Measurements from ENCODE around the gene ZNF836. TPM values are rescaled to one million over a fixed set of nuclear protein-coding genes. Genes with fewer than 3 reads are reported as not detected.

ZNF836 gene
- total RNA-seq, 1 donor from 2014 or later: 2.8 TPM

GRCh38 chr19:52191389-52191788 is 20.0 kb upstream of the ZNF836 start:
- H3K9me3 ChIP-seq: no peaks in the 10 kb centered on the region
- intact Hi-C loops (cut with DNase I): loop anchor here (5.0 kb wide), 2 partner anchors 94 to 164 kb away; partner anchors contain the start of genes ZNF614 and ZNF841
- no peaks in the 10 kb centered on the region for H3K27me3 ChIP-seq
- peaks cover 10 to 20% of the 10 kb centered on the region in 2 donors for H3K4me1 ChIP-seq
- DNase-seq (ENCODE audit: low spot score in 2 of 2): no peak
- peaks cover 0 to 13% of the 10 kb centered on the region in 2 donors for H3K36me3 ChIP-seq
- no peak for TF ChIP-seq CTCF (IDR thresholded peaks at IDR 0.05)
- peak overlapping the region; percentile 98 for H3K27ac ChIP-seq
- peak overlapping the region; percentile 58 to 91 for H3K4me3 ChIP-seq

- DNase-seq (ENCODE audit: low spot score in 2 of 2): no peak
- peaks cover 10 to 20% of the 10 kb centered on the region in 2 donors for H3K4me1 ChIP-seq
- H3K4me3 ChIP-seq: peak overlapping the region; percentile 58 to 91
- H3K27me3 ChIP-seq: no peaks in the 10 kb centered on the region
- H3K9me3 ChIP-seq: no peaks in the 10 kb centered on the region
- peaks cover 0 to 7% of the 10 kb centered on the region in 2 donors for H3K36me3 ChIP-seq
- no peak for TF ChIP-seq CTCF (IDR thresholded peaks at IDR 0.05)
- intact Hi-C loops (cut with DNase I): loop anchor here (5.0 kb wide), 2 partner anchors 93 to 163 kb away; partner anchors contain the start of genes ZNF614 and ZNF841
- peak overlapping the region; percentile 98 for H3K27ac ChIP-seq
These were observed 19.3 kb upstream of the ZNF836 start for GRCh38 chr19:52190487-52191293.

- peak within 1 kb of the TSS; percentile 58 to 91 for H3K4me3 ChIP-seq
- intact Hi-C loops (cut with DNase I): loop anchor here (1.0 to 5.0 kb wide), 5 partner anchors 10 to 163 kb away; partner anchors contain the start of genes ZNF614, ZNF836 and ZNF841
- TF ChIP-seq CTCF (IDR thresholded peaks at IDR 0.05): no peak
- peak; percentile 42 to 100 for DNase-seq (ENCODE audit: low spot score in 2 of 2)
- peaks cover 10 to 20% of the 10 kb centered on the region in 2 donors for H3K4me1 ChIP-seq
- no peaks in the 10 kb centered on the region for H3K36me3 ChIP-seq
- no peaks in the 10 kb centered on the region for H3K9me3 ChIP-seq
- H3K27ac ChIP-seq: peak within 1 kb of the TSS; percentile 98
- H3K27me3 ChIP-seq: no peaks in the 10 kb centered on the region
These were observed 18.5 kb upstream of the ZNF836 start, which contains the start of gene PPP2R1A for GRCh38 chr19:52189735-52190486. PPP2R1A (plus strand) TSS chr19:52190052; CDS start chr19:52190097, 45 bp downstream.

DNA sequence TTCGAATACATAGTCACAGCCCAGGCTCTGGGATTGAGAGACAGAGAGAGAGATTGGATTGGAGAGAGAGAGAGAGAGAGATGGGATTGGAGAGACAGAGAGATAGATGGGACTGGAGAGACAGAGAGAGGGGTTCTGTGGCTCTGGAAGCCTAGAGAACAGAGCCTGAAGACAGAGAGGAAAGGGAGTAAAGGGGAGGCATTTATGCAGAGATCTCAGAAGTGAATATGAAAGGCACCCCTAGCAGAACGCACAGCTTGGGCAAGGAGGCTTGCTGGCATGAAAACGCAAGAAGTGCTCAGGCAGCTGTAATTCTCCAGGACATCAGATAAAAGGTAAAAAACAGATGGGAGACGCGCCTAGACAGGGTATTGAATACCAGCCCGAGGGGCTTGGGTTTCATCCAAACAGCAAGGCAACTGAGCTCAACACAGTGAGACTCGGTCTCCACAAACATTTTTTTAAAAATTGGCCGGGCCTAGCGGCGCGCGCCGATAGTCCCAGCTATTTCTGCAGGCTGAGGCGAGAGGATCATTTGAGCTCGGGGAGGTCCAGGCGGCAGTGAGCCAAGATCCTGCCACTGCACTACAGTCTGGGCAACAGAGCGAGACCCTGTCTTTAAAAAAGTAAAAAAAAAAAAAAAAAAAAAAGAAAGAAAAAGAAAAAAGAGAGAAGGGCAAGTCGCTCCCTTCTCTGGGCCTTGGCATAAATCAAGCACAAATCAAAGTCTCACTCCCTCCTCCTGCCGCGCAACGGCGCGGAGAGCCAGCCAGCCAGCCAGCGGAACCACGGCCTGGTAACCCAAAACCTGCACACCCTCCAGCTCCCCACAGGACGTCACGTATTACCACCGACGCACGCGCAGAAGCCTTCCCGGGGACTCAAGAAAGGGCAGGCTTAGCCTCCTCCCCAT is 17.7 kb upstream of the ZNF836 start:
- Histone ChIP-seq H3K4me3 (peak overlapping the region; percentile 54 to 58), H3K27ac (peak overlapping the region; percentile 73 to 88), H3K4me1 (peaks cover 10 to 16% of the 10 kb centered on the region in 2 donors), H3K9me3 (no peaks in the 10 kb centered on the region), H3K27me3 (no peaks in the 10 kb centered on the region), H3K36me3 (no peaks in the 10 kb centered on the region)
- intact Hi-C loops (cut with DNase I): loop anchor here (1.0 kb wide), 3 partner anchors 11 to 49 kb away; partner anchors contain the start of gene ZNF836
- DNase-seq (ENCODE audit: low spot score in 2 of 2): peak in 1 of 2 donors; percentile 99
- TF ChIP-seq CTCF (IDR thresholded peaks at IDR 0.05): peak in 1 of 3 experiments; percentile 10

GRCh38 chr19:52187407-52187806 is 16.0 kb upstream of the ZNF836 start:
- no peak overlapping the region for H3K27ac ChIP-seq
- DNase-seq (ENCODE audit: low spot score in 2 of 2): no peak
- peaks cover 10 to 16% of the 10 kb centered on the region in 2 donors for H3K4me1 ChIP-seq
- H3K27me3 ChIP-seq: no peaks in the 10 kb centered on the region
- H3K36me3 ChIP-seq: no peaks in the 10 kb centered on the region
- TF ChIP-seq CTCF (IDR thresholded peaks at IDR 0.05): no peak
- no peaks in the 10 kb centered on the region for H3K9me3 ChIP-seq
- no peak overlapping the region for H3K4me3 ChIP-seq
- intact Hi-C loops (cut with DNase I): no loop called here
